HCT116 (cell line): ENCODE measurements around the gene GATB.

ENCODE experiments used
- CEBPB ChIP-seq: IDR thresholded peaks from 2 replicates; pipeline ENCODE4 v1.6.1; 2012; ENCODE audit warnings: low read depth
- CTCF ChIP-seq, 3 experiments: fragments of 200-600 bp in 1 of 3; sonication (generic) in 1 of 3; IDR thresholded peaks in 2 of 3; conservative IDR thresholded peaks in 1 of 3; 2 replicates each; pipeline ENCODE4 v1.5.1; 2012 to 2017; ENCODE audit warnings: low read depth in 2 of 3, low read length in 2 of 3, antibody characterized with exemption in 1 of 3, borderline replicate concordance in 1 of 3, control low read depth in 1 of 3, mild to moderate bottlenecking in 1 of 3, mixed read lengths in 1 of 3, mixed run types in 1 of 3, moderate library complexity in 1 of 3; ENCODE audit not compliant: insufficient read depth in 1 of 3
- EGR1 ChIP-seq: IDR thresholded peaks from 2 replicates; pipeline ENCODE4 v1.6.1; 2012; ENCODE audit warnings: low read depth
- ELF1 ChIP-seq: IDR thresholded peaks from 2 replicates; pipeline ENCODE4 v1.6.1; 2012; ENCODE audit warnings: low read depth, borderline replicate concordance
- EZH2 ChIP-seq: fragments of 200-600 bp; sonication (generic); IDR thresholded peaks from 2 replicates; pipeline ENCODE4 v1.6.1; 2017; ENCODE audit warnings: antibody characterized with exemption, mixed run types
- JUND ChIP-seq: IDR thresholded peaks from 2 replicates; pipeline ENCODE4 v1.6.1; 2012
- POLR2A ChIP-seq: IDR thresholded peaks from 2 replicates; pipeline ENCODE4 v1.7.0; 2011; ENCODE audit warnings: borderline replicate concordance; ENCODE audit not compliant: insufficient read depth, insufficient read length; ENCODE audit errors: extremely low read depth
- POLR2AphosphoS5 ChIP-seq: IDR thresholded peaks from 2 replicates; pipeline ENCODE4 v1.6.1; 2011; ENCODE audit warnings: mild to moderate bottlenecking, low read depth, low read length, moderate library complexity
- SIN3A ChIP-seq: IDR thresholded peaks from 2 replicates; pipeline ENCODE4 v1.6.1; 2012; ENCODE audit warnings: low read depth
- YY1 ChIP-seq: IDR thresholded peaks from 2 replicates; pipeline ENCODE4 v1.6.1; 2011; ENCODE audit warnings: low read length, low read depth, moderate library complexity, mild to moderate bottlenecking; ENCODE audit not compliant: insufficient replicate concordance; ENCODE audit errors: extremely low read depth
- ZFX ChIP-seq: fragments of 450-650 bp; IDR thresholded peaks from 2 replicates; pipeline ENCODE4 v1.6.1; 2017
- ZNF274 ChIP-seq: fragments of 200-500 bp; sonication (Bioruptor generic); IDR thresholded peaks from 2 replicates; pipeline ENCODE4 v1.6.1; 2014; ENCODE audit warnings: mild to moderate bottlenecking, low read depth, low read length, inconsistent platforms

- TF ChIP-seq CTCF (IDR thresholded peaks at IDR 0.05 in 2 of 3, conservative IDR thresholded peaks at IDR 0.05 in 1 of 3; ENCODE audit: borderline replicate concordance in 1 of 3, insufficient read depth in 1 of 3, low read depth in 2 of 3, low read length in 2 of 3): no peak
- no peak for TF ChIP-seq YY1
- TF ChIP-seq ZNF274: no peak
- TF ChIP-seq SIN3A: no peak
- TF ChIP-seq POLR2AphosphoS5: no peak
- no peak for TF ChIP-seq EZH2
- TF ChIP-seq ELF1: no peak
- TF ChIP-seq JUND: no peak
- TF ChIP-seq CEBPB: no peak
- no peak for TF ChIP-seq EGR1
- no peak for TF ChIP-seq POLR2A
- no peak for TF ChIP-seq ZFX
Observed at GRCh38 chr4:151668689-151669402, 92.0 kb downstream of the GATB start.
